OCI-LY7 (cell line): ENCODE measurements around the gene H2BK1.

Experiments used
- EZH2phosphoT487 ChIP-seq: fragments of 200-600 bp; sonication (generic); IDR thresholded peaks from 2 replicates; pipeline ENCODE4 v1.6.1; 2018; ENCODE audit warnings: low read depth, borderline replicate concordance, mild to moderate bottlenecking, mixed run types, antibody characterized with exemption, low read length, moderate library complexity, mixed read lengths
- TF ChIP-seq, protein P1 (sequence below): fragments of 200-600 bp; sonication (generic); conservative IDR thresholded peaks from 2 replicates; pipeline ENCODE4 v1.5.1; 2014; ENCODE audit warnings: mild to moderate bottlenecking, antibody characterized with exemption, low read length, moderate library complexity, mixed read lengths

DNA sequence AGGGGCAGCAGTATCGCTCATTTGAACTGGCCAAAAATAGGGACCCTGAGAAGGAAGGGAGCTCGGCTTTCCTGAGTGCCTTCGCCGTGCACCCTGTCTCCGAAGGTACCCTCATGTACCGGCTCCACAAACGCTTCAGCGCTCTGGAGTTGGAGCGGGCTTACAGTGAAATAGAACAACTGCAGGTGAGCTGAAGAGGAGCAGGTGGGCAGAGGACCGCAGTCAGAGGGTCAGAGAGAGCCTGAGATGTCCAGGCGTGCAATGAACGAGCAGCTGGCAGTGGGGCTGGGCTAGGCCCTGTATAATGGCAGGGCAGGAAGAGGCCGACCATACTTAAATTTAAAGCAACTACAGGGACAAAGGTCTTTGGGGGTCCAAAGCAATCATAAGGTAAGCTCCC is 26.1 kb upstream of the H2BK1 start:
- no peak for TF ChIP-seq EZH2phosphoT487
- TF ChIP-seq, protein P1, sequence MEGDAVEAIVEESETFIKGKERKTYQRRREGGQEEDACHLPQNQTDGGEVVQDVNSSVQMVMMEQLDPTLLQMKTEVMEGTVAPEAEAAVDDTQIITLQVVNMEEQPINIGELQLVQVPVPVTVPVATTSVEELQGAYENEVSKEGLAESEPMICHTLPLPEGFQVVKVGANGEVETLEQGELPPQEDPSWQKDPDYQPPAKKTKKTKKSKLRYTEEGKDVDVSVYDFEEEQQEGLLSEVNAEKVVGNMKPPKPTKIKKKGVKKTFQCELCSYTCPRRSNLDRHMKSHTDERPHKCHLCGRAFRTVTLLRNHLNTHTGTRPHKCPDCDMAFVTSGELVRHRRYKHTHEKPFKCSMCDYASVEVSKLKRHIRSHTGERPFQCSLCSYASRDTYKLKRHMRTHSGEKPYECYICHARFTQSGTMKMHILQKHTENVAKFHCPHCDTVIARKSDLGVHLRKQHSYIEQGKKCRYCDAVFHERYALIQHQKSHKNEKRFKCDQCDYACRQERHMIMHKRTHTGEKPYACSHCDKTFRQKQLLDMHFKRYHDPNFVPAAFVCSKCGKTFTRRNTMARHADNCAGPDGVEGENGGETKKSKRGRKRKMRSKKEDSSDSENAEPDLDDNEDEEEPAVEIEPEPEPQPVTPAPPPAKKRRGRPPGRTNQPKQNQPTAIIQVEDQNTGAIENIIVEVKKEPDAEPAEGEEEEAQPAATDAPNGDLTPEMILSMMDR = no peak
